Right atrium auricular region (tissue), 2 donors: ENCODE results near the gene PYGB. TPM values are rescaled to one million over a fixed set of nuclear protein-coding genes. Genes with fewer than 3 reads are reported as not detected.
A peak's percentile ranks its signal among the peaks of the same experiment; 100 is the strongest.

Source experiments
- DNase-seq: peaks from one replicate; pipeline ENCODE4 v3.0.0-alpha.2; 2019; ENCODE audit warnings: low spot score
- H3K27ac ChIP-seq, 2 donors: fragments of 200-600 bp; sonication (generic); 1 replicate in 1 of 2; 2 replicates in 1 of 2; pipeline ENCODE4 v1.5.1; 2016 to 2019
- H3K27me3 ChIP-seq, 2 donors: fragments of 200-600 bp; sonication (generic); one replicate each; pipeline versions ENCODE4 v1.5.1 to v1.6.0; 2017 to 2019
- H3K36me3 ChIP-seq: fragments of 200-600 bp; sonication (generic); one replicate; pipeline ENCODE4 v1.5.1; 2016
- H3K4me1 ChIP-seq, 2 donors: fragments of 200-600 bp; sonication (generic); one replicate each; pipeline versions ENCODE4 v1.5.1 to v1.6.0; 2017 to 2019
- H3K4me3 ChIP-seq, 2 donors: fragments of 200-600 bp; sonication (generic); 1 replicate in 1 of 2; 2 replicates in 1 of 2; pipeline ENCODE4 v1.5.1; 2017 to 2019; ENCODE audit warnings: mild to moderate bottlenecking in 1 of 2, moderate library complexity in 1 of 2
- H3K9me3 ChIP-seq, 2 donors: fragments of 200-600 bp; sonication (generic); one replicate each; pipeline ENCODE4 v1.5.1; 2019
- CTCF ChIP-seq, 2 donors: fragments of 200-600 bp; sonication (generic); IDR thresholded peaks; one replicate each; pipeline ENCODE4 v1.5.1; 2019; ENCODE audit warnings: antibody characterized with exemption in 2 of 2
- total RNA-seq, 2 donors: library from RNA; depleted of rRNA; stranded (reverse); fragments of >200 nt; gene quantifications; one replicate each; pipeline ENCODE4 v1.1.0, GENCODE V29; 2016

Gene PYGB
- total RNA-seq, 2 donors from 2014 or later, result 145 to 174 TPM

- TF ChIP-seq CTCF (IDR thresholded peaks at IDR 0.05), result no peak
- Histone ChIP-seq H3K27ac (peak overlapping the region; percentile 96 to 97), H3K27me3 (no peaks in the 10 kb centered on the region), H3K4me1 (peaks cover 0 to 54% of the 10 kb centered on the region in 2 donors), H3K9me3 (no peaks in the 10 kb centered on the region), H3K4me3 (peak overlapping the region; percentile 85 to 92), H3K36me3 (peaks cover 3% of the 10 kb centered on the region)
- DNase-seq, result peak; percentile 76
These were observed 348 bp upstream of the PYGB start for GRCh38 chr20:25247518-25247955.

GRCh38 chr20:25248786-25249172 is 894 bp downstream of the PYGB start:
- DNase-seq, result no peak
- peak overlapping the region; percentile 85 to 92 for H3K4me3 ChIP-seq
- peak overlapping the region; percentile 96 to 97 for H3K27ac ChIP-seq
- H3K36me3 ChIP-seq, result peaks cover 5% of the 10 kb centered on the region
- H3K4me1 ChIP-seq, result peaks cover 0 to 66% of the 10 kb centered on the region in 2 donors
- no peaks in the 10 kb centered on the region for H3K27me3 ChIP-seq
- no peak for TF ChIP-seq CTCF (IDR thresholded peaks at IDR 0.05)
- no peaks in the 10 kb centered on the region for H3K9me3 ChIP-seq

- no peaks in the 10 kb centered on the region for H3K27me3 ChIP-seq
- peak; percentile 55 for DNase-seq
- peak overlapping the region; percentile 96 to 97 for H3K27ac ChIP-seq
- no peaks in the 10 kb centered on the region for H3K9me3 ChIP-seq
- H3K4me1 ChIP-seq, result peaks cover 0 to 72% of the 10 kb centered on the region in 2 donors
- H3K4me3 ChIP-seq, result peak overlapping the region; percentile 85 to 92
- no peak for TF ChIP-seq CTCF (IDR thresholded peaks at IDR 0.05)
- peaks cover 5% of the 10 kb centered on the region for H3K36me3 ChIP-seq
These were observed 1.5 kb downstream of the PYGB start for GRCh38 chr20:25249198-25249931.

- DNase-seq, result peak; percentile 56
- H3K36me3 ChIP-seq, result peaks cover 5% of the 10 kb centered on the region
- H3K4me3 ChIP-seq, result peak overlapping the region; percentile 85 to 92
These were observed 2.6 kb downstream of the PYGB start for GRCh38 chr20:25250508-25250907.

GRCh38 chr20:25251019-25251418 is 3.1 kb downstream of the PYGB start:
- peak overlapping the region; percentile 85 to 92 for H3K4me3 ChIP-seq
- H3K4me1 ChIP-seq, result peaks cover 0 to 89% of the 10 kb centered on the region in 2 donors
- H3K27ac ChIP-seq, result peak overlapping the region; percentile 96 to 97
- TF ChIP-seq CTCF (IDR thresholded peaks at IDR 0.05), result no peak
- H3K27me3 ChIP-seq, result no peaks in the 10 kb centered on the region
- peaks cover 5% of the 10 kb centered on the region for H3K36me3 ChIP-seq
- DNase-seq, result peak; percentile 53
- no peaks in the 10 kb centered on the region for H3K9me3 ChIP-seq

More at GRCh38 chr20:25250508-25250907, 2.6 kb downstream of the PYGB start:
- Histone ChIP-seq H3K27ac (peak overlapping the region; percentile 96 to 97), H3K27me3 (no peaks in the 10 kb centered on the region), H3K9me3 (no peaks in the 10 kb centered on the region), H3K4me1 (peaks cover 0 to 84% of the 10 kb centered on the region in 2 donors)
- TF ChIP-seq CTCF (IDR thresholded peaks at IDR 0.05), result no peak
